Activated CD8-positive, alpha-beta memory T cell treated with anti-CD3 and anti-CD28 coated beads, Interleukin-2, amount 10 ng/mL, durations not matched to agents 7 days and 5 days (primary cell): ENCODE results near the gene SMG6. TPM values are rescaled to one million over a fixed set of nuclear protein-coding genes. Genes with fewer than 3 reads are reported as not detected.
A peak's percentile ranks its signal among the peaks of the same experiment; 100 is the strongest.
"Not testable (repeated sequence)": the region's sequence is repeated elsewhere in the genome, so short reads cannot be mapped to it uniquely, and the experiment has no call there.

Experiments used
- ATAC-seq: fragments of 150-1000 bp; cut with Tn5 transposase; one replicate; pipeline ENCODE4 v1.10.0; 2021; ENCODE audit warnings: moderate library complexity
- CTCF ChIA-PET: fragments of 350-600 bp; sonication (Branson Sonifier 250); formaldehyde crosslinking; loops from one replicate; lab custom pipeline; 2021; ENCODE audit warnings: antibody characterized with exemption; lab: Charles Lee
- DNase-seq: peaks from one replicate; pipeline ENCODE4 v3.0.0-alpha.2; 2020
- H3K27ac Mint-ChIP-seq: one replicate; pipeline ENCODE4 v1.8.0; 2021; ENCODE audit warnings: mild to moderate bottlenecking, mixed read lengths
- H3K27me3 Mint-ChIP-seq: one replicate; pipeline ENCODE4 v1.8.0; 2021; ENCODE audit warnings: mixed read lengths
- H3K36me3 Mint-ChIP-seq: one replicate; pipeline ENCODE4 v1.8.0; 2021; ENCODE audit warnings: mild to moderate bottlenecking, mixed read lengths
- H3K4me1 Mint-ChIP-seq: one replicate; pipeline ENCODE4 v1.8.0; 2021; ENCODE audit warnings: mixed read lengths
- H3K4me3 Mint-ChIP-seq: one replicate; pipeline ENCODE4 v1.8.0; 2021; ENCODE audit warnings: mild to moderate bottlenecking, moderate library complexity, mixed read lengths
- H3K9me3 Mint-ChIP-seq: one replicate; pipeline ENCODE4 v1.8.0; 2022; ENCODE audit warnings: low read depth, mixed read lengths
- total RNA-seq, 2 experiments: library from RNA; stranded (reverse); gene quantifications; one replicate each; pipeline ENCODE4 v1.2.3, GENCODE V29; 2021

Gene SMG6
- total RNA-seq, 2 experiments from 2014 or later = 46.7 to 60.9 TPM

DNA sequence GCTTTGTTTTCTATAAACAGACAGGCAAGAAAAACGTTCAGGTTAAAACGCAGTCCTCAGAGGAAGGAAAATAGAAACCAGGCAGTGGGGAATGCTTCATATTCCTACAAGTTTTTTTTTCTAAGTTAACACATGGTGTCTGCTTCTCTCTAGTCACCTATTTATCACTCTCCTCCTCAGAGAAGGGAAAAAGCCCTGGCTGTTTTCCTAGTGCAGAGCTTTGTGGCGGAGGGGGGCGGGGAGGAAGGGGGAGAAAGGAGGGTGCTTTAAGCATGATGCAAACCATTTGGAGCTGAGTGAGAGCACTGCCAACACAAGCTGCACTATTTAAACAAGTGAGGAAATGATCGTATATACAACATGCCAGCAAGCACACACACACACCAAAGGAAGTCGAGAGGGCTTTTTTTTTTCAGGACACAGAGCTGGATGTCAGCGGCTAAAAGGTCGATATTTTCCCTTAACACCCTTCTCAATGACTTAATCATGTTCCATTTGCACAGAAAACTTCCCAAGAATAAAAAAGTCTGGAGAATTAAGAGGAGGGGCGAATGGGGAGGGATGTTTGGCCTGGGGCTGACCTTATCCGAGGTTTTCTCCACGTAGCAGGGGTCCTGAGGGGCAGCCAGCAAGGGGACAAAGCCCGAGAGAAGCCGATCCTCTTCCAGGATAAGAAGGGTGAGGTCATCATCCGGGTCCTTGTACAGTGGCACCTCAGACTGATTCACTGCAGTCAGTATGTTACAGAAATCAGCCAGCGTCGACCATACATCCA lies 131.3 kb downstream of the SMG6 start:
- Mint-ChIP-seq H3K27ac (no peak overlapping the region), H3K36me3 (peaks cover 34% of the 10 kb centered on the region), H3K4me1 (peaks cover 40% of the 10 kb centered on the region), H3K4me3 (no peak overlapping the region), H3K27me3 (no peaks in the 10 kb centered on the region), H3K9me3 (no peaks in the 10 kb centered on the region)
- ATAC-seq (no peak), DNase-seq (no peak)
- CTCF ChIA-PET = interaction anchor here (0.6 kb wide), 1 partner anchor 981 kb away, joined by 3 read pairs; no protein-coding TSS in a partner anchor

- CTCF ChIA-PET = interaction anchor here (0.6 kb wide), 1 partner anchor 23 kb away, joined by 3 read pairs; no protein-coding TSS in a partner anchor
- no peak overlapping the region for H3K27ac Mint-ChIP-seq
- no peak overlapping the region for H3K4me3 Mint-ChIP-seq
- H3K36me3 Mint-ChIP-seq = peaks cover 34% of the 10 kb centered on the region
- no peaks in the 10 kb centered on the region for H3K9me3 Mint-ChIP-seq
- peaks cover 34% of the 10 kb centered on the region for H3K4me1 Mint-ChIP-seq
- DNase-seq = no peak
- no peaks in the 10 kb centered on the region for H3K27me3 Mint-ChIP-seq
- ATAC-seq = no peak
Measured at GRCh38 chr17:2171702-2172076, 131.9 kb downstream of the SMG6 start.

DNA sequence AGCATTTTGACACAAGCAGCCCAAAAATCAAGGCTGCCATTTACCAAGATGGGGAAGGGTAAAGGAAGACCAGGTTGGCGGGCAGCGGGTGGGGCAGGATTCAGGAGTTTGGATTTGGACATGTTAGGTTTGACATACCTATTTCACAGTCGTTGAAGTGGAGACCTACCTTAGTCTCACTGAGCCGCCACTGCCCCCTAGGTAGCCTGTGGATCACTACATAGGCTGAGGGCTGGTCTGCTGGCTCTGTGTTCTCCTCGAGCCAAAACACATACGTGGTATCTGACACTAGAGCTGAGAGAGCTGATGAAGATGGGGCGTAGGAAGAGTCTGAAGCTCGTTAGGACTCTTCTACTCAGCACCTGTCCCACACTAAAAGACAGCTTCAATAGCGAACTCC lies 133.6 kb downstream of the SMG6 start:
- Mint-ChIP-seq H3K27ac (peak overlapping the region; percentile 15), H3K4me1 (peaks cover 18% of the 10 kb centered on the region), H3K4me3 (no peak overlapping the region), H3K27me3 (no peaks in the 10 kb centered on the region), H3K36me3 (peaks cover 29% of the 10 kb centered on the region), H3K9me3 (no peaks in the 10 kb centered on the region)
- peak; percentile 51 for DNase-seq
- CTCF ChIA-PET = interaction anchor here (0.9 to 2.8 kb wide), 3 partner anchors 75 to 117 kb away, joined by 3 to 10 read pairs (median 7); no protein-coding TSS in a partner anchor
- peak; percentile 70 for ATAC-seq

GRCh38 chr17:2165723-2166122 lies 137.9 kb downstream of the SMG6 start:
- H3K27ac Mint-ChIP-seq, H3K9me3 Mint-ChIP-seq, H3K4me1 Mint-ChIP-seq, H3K4me3 Mint-ChIP-seq, H3K27me3 Mint-ChIP-seq, ATAC-seq, DNase-seq: not testable (repeated sequence)
- CTCF ChIA-PET = interaction anchor here (1.1 to 1.4 kb wide), 4 partner anchors 12 to 107 kb away, joined by 3 to 4 read pairs (median 4); no protein-coding TSS in a partner anchor
- H3K36me3 Mint-ChIP-seq = peaks cover 23% of the 10 kb centered on the region

DNA sequence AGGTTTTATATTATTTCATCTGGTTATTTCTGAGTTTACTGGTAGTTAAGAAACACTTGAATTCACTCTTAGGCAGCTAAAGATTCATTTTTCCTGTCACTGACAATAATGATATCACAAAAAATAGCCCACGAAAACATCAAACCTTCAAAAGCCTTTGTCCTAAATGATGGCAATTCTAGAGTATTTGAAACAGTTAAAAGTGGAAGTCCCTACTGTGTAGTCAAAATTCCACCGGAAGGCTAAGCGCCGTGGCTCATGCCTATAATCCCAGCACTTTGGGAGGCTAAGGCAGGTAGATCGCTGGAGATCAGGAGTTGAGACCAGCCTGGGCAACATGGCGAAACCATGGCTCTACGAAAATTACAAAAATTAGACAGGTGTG lies 145.2 kb downstream of the SMG6 start:
- H3K27me3 Mint-ChIP-seq = no peaks in the 10 kb centered on the region
- CTCF ChIA-PET = no interaction called here
- H3K27ac Mint-ChIP-seq = no peak overlapping the region
- peaks cover 33% of the 10 kb centered on the region for H3K36me3 Mint-ChIP-seq
- peaks cover 3% of the 10 kb centered on the region for H3K4me1 Mint-ChIP-seq
- DNase-seq = no peak
- H3K9me3 Mint-ChIP-seq = no peaks in the 10 kb centered on the region
- no peak overlapping the region for H3K4me3 Mint-ChIP-seq
- ATAC-seq = no peak

DNA sequence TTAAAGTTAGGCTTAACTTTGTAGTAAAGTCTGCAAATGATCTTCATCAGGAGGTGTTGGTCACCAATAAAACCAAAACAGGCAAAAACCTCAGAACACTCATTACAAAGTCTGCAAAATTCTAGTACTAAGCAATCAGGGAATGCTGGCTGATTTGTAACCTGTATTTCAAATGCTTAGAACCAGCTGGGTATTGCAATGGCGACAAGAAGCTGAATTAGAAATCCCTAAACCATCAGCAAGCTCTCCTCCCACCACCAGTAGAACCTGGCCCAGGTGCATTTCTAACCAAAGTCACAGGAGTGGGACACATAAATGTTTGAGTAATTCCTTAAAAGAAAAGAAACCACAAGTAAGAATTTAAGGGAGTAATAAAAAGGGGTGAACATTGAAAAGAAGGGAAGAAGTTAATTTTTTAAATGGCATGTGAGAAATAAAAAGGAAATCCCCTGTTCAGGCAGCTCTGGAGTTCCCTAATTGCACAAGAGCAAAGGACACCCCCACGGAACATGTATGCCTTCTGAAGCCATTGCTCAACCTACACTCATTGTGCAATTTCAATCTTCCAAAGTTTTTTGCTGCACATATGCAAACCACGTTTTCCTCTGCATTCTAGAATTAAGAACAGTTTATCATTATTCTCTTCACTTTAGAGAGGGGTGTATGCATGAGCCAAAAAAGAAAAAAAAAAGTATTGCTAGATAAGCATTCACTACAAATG lies 145.8 kb downstream of the SMG6 start:
- DNase-seq (no peak), ATAC-seq (no peak)
- Mint-ChIP-seq H3K36me3 (peaks cover 34% of the 10 kb centered on the region), H3K4me3 (no peak overlapping the region), H3K9me3 (no peaks in the 10 kb centered on the region), H3K4me1 (peaks cover 3% of the 10 kb centered on the region), H3K27ac (no peak overlapping the region), H3K27me3 (no peaks in the 10 kb centered on the region)
- CTCF ChIA-PET = no interaction called here

- peaks cover 3% of the 10 kb centered on the region for H3K4me1 Mint-ChIP-seq
- no peak overlapping the region for H3K4me3 Mint-ChIP-seq
- no peaks in the 10 kb centered on the region for H3K27me3 Mint-ChIP-seq
- no peak overlapping the region for H3K27ac Mint-ChIP-seq
- CTCF ChIA-PET = interaction anchor here (1.4 kb wide), 1 partner anchor 126 kb away, joined by 4 read pairs; no protein-coding TSS in a partner anchor
- no peak for ATAC-seq
- peaks cover 31% of the 10 kb centered on the region for H3K36me3 Mint-ChIP-seq
- no peaks in the 10 kb centered on the region for H3K9me3 Mint-ChIP-seq
- no peak for DNase-seq
Measured at GRCh38 chr17:2157081-2157480, 146.5 kb downstream of the SMG6 start.

GRCh38 chr17:2156666-2157065 lies 146.9 kb downstream of the SMG6 start:
- Mint-ChIP-seq H3K27ac (no peak overlapping the region), H3K4me1 (peaks cover 3% of the 10 kb centered on the region)

DNA sequence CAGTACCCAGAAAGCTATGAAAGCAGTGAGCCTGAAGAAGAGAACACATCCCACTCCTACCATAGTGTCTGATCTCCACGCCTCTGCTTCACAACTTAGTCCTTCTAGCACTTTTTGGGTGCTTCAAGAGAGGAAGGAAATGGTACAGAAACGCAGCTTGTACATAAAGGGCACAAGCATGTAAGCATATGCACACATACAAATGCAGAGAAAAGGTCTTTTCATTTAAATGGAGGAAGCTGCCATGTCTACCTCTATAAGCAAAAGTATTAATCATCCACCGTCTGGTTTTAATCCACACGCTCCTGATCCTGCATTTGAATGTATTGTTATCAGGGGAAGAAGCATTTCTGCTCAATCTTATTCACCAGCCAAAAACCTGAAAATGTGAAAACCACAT lies 148.0 kb downstream of the SMG6 start:
- ATAC-seq (no peak), DNase-seq (no peak)
- no peak overlapping the region for H3K4me3 Mint-ChIP-seq
- H3K4me1 Mint-ChIP-seq = peaks cover 3% of the 10 kb centered on the region
- no peaks in the 10 kb centered on the region for H3K27me3 Mint-ChIP-seq
- peaks cover 29% of the 10 kb centered on the region for H3K36me3 Mint-ChIP-seq
- no peaks in the 10 kb centered on the region for H3K9me3 Mint-ChIP-seq
- CTCF ChIA-PET = interaction anchor here (0.8 to 1.5 kb wide), 4 partner anchors 13 to 128 kb away, joined by 3 to 4 read pairs (median 3); no protein-coding TSS in a partner anchor
- H3K27ac Mint-ChIP-seq = no peak overlapping the region

More at GRCh38 chr17:2156666-2157065, 146.9 kb downstream of the SMG6 start:
- CTCF ChIA-PET = interaction anchor here (1.4 kb wide), 1 partner anchor 127 kb away, joined by 4 read pairs; no protein-coding TSS in a partner anchor
- H3K4me3 Mint-ChIP-seq = no peak overlapping the region
- no peaks in the 10 kb centered on the region for H3K9me3 Mint-ChIP-seq
- H3K27me3 Mint-ChIP-seq = no peaks in the 10 kb centered on the region
- ATAC-seq (no peak), DNase-seq (no peak)
- peaks cover 31% of the 10 kb centered on the region for H3K36me3 Mint-ChIP-seq

- H3K27me3 Mint-ChIP-seq = no peaks in the 10 kb centered on the region
- CTCF ChIA-PET = no interaction called here
- ATAC-seq (no peak), DNase-seq (no peak)
- no peak overlapping the region for H3K4me3 Mint-ChIP-seq
- peaks cover 4% of the 10 kb centered on the region for H3K4me1 Mint-ChIP-seq
- H3K36me3 Mint-ChIP-seq = peaks cover 24% of the 10 kb centered on the region
- no peak overlapping the region for H3K27ac Mint-ChIP-seq
- H3K9me3 Mint-ChIP-seq = no peaks in the 10 kb centered on the region
Measured at GRCh38 chr17:2151358-2152033, 152.1 kb downstream of the SMG6 start.

- DNase-seq (no peak), ATAC-seq (no peak)
- H3K36me3 Mint-ChIP-seq = peaks cover 24% of the 10 kb centered on the region
- H3K4me3 Mint-ChIP-seq = no peak overlapping the region
- CTCF ChIA-PET = no interaction called here
- no peaks in the 10 kb centered on the region for H3K27me3 Mint-ChIP-seq
- peaks cover 9% of the 10 kb centered on the region for H3K4me1 Mint-ChIP-seq
- H3K27ac Mint-ChIP-seq = no peak overlapping the region
- no peaks in the 10 kb centered on the region for H3K9me3 Mint-ChIP-seq
Measured at GRCh38 chr17:2150806-2151205, 152.8 kb downstream of the SMG6 start.

DNA sequence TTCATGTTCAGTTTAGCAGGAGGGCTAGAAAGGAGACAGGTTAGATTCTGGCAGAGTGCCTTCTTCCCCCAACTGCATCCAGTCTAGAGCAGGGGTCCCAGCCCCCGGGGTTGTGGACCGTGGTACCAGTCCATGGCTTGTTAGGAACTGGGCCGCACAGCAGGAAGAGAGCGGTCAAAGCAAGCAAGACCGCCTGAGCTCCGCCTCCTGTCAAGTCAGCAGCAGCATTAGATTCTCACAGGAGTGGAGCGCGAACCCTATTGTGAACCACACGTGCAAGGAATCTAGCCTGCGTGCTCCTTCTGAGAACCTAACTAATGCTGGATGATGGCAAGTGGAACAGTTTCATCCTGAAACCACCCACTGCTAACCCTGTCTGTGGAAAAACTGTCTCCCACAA lies 153.7 kb downstream of the SMG6 start:
- Mint-ChIP-seq H3K4me3 (no peak overlapping the region), H3K4me1 (peaks cover 8% of the 10 kb centered on the region), H3K9me3 (no peaks in the 10 kb centered on the region), H3K36me3 (peaks cover 18% of the 10 kb centered on the region), H3K27me3 (no peaks in the 10 kb centered on the region), H3K27ac (no peak overlapping the region)
- ATAC-seq = no peak
- CTCF ChIA-PET = interaction anchor here (1.5 kb wide), 1 partner anchor 268 kb away, joined by 3 read pairs; no protein-coding TSS in a partner anchor
- DNase-seq = no peak
